SK-N-MC (cell line): ENCODE results near the gene DDX25.

ENCODE experiments used
- DNase-seq: peaks from one replicate; pipeline ENCODE4 v3.0.0-alpha.2; 2011; ENCODE audit warnings: low read depth, low spot score
- H3K27ac ChIP-seq: fragments of 200-600 bp; sonication (generic); 2 replicates; pipeline ENCODE4 v1.5.1; 2016; ENCODE audit warnings: mixed run types
- H3K36me3 ChIP-seq: fragments of 200-600 bp; sonication (generic); 2 replicates; pipeline ENCODE4 v1.6.1; 2017; ENCODE audit warnings: antibody characterized with exemption, low read length, mixed read lengths; ENCODE audit not compliant: insufficient read depth
- H3K4me3 ChIP-seq: fragments of 200-600 bp; sonication (generic); 2 replicates; pipeline ENCODE4 v1.5.1; 2016
- H3K9ac ChIP-seq: fragments of 200-600 bp; sonication (generic); 2 replicates; pipeline ENCODE4 v1.8.0; 2017; ENCODE audit warnings: mixed run types, mixed read lengths; ENCODE audit not compliant: insufficient read length
- H3K9me3 ChIP-seq: fragments of 200-600 bp; sonication (generic); 2 replicates; pipeline ENCODE4 v1.6.1; 2017; ENCODE audit warnings: low read depth, mild to moderate bottlenecking, antibody characterized with exemption, low read length, moderate library complexity, mixed read lengths
- EZH2 ChIP-seq: fragments of 200-600 bp; sonication (generic); IDR thresholded peaks from one replicate; pipeline ENCODE4 v1.6.1; 2017; ENCODE audit warnings: antibody characterized with exemption
- FOXP2 ChIP-seq: optimal IDR thresholded peaks from 2 replicates; pipeline ENCODE3; 2011; ENCODE audit warnings: mild to moderate bottlenecking, moderate library complexity; ENCODE audit not compliant: insufficient read depth; ENCODE audit errors: extremely low read length, control extremely low read depth
- POLR2AphosphoS5 ChIP-seq: IDR thresholded peaks from 2 replicates; pipeline ENCODE4 v1.6.1; 2012; ENCODE audit warnings: mild to moderate bottlenecking, low read depth, low read length, borderline replicate concordance

DDX25 gene

DNA sequence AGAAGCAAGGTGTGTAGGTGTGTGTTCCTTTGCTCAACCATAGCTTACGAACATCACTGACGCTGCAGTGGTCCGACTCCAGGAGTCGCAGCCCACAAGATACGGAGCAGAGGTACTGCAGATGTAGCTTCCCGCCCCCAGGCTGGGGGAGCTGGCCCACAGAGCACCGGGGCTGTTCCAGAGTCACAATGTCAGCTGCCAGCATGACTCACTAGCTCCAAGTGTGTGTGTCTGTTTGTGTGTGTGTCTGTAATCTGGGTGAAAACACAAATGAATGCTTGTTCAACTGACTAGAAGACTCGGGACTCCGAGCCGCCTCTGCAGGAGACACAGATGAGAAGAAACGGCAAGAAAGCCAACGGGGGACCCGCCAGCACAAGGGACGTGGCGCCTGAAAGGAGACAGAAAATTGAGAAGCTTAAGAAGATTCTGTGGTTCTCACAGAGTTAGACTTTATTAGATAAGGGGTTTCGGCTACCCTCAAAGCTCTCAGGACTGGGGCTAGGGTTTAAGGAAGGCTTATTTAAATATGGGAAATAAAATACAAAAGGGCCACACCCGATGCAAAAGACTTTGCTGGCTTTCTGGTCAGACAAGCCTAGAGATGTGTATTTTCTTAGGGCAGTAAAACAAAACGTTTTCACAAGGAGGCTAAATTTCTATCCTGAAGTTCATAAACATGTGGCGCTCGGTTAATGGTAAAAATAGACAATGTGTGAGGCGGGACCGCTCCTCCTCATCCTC lies 52.3 kb downstream of the DDX25 start:
- TF ChIP-seq POLR2AphosphoS5 (no peak), EZH2 (no peak), FOXP2 (no peak)
- DNase-seq, result no peak
- H3K27ac ChIP-seq, result no peak overlapping the region
- H3K9ac ChIP-seq, result no peak overlapping the region
- no peak overlapping the region for H3K4me3 ChIP-seq
- H3K9me3 ChIP-seq, result no peaks in the 10 kb centered on the region
- peaks cover 12% of the 10 kb centered on the region; the same call in 1 of the 2 replicates for H3K36me3 ChIP-seq

DNA sequence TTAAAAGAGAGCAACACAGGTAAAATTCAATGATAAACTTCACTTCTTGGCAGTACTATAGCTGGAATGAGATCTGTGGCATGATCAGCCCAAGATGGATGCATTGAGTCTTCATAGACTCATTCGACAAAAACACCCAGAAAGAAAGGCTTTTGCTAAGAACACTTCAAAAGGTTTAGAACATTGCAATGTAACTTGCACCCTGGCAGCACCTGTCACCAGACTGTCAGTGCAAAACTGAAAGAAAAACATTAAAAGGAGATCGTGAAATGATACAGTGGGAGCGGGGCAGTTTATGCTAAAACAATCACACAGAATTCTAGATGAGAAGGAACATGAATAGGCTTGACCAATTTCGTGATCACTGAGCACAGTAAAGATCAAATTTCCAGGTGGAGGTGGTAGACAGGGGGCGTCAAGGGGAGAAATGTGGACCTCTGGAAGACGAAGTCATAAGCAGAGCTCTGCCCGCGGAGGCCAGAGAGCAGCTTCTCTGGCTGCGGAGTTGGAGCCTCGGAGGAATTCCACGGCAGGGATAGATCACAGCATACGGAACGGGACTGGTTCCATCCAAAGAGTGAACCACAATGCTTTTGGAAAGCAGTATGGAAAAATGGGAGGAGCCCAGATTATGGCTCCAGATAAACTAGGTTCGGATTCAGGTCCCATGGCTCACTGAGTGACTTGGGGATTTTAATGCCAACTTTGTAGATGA lies 53.5 kb downstream of the DDX25 start:
- H3K4me3 ChIP-seq, result no peak overlapping the region
- peaks cover 24% of the 10 kb centered on the region for H3K36me3 ChIP-seq
- no peak for TF ChIP-seq FOXP2
- no peak for TF ChIP-seq POLR2AphosphoS5
- TF ChIP-seq EZH2, result no peak
- DNase-seq, result no peak
- H3K9me3 ChIP-seq, result no peaks in the 10 kb centered on the region
- H3K9ac ChIP-seq, result no peak overlapping the region
- no peak overlapping the region for H3K27ac ChIP-seq

DNA sequence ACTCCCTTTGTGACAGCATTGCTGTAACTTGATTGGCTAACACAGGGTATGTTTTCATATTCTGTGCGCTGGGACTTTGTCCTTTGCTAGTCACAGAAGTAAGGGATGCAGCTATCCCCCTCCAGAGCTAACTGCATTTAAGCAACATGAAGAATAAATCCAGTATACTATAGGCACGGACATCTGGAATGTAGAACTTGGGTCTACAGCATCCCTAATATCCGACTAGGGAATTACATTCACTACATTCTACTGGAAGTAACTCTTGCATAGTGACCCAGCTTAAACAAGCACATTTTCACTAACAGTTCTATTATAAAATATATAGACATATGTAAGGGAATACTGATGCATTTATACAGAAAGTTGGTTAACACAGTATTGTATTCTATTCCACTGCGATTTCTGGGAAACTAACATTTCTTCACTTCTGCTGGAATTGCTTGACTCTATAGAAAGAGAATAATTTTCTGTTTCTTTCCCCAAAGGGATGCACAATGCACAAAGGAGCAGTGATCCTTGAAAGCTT lies 54.6 kb downstream of the DDX25 start:
- Histone ChIP-seq H3K27ac (no peak overlapping the region), H3K36me3 (peaks cover 30% of the 10 kb centered on the region), H3K9ac (no peak overlapping the region), H3K4me3 (no peak overlapping the region), H3K9me3 (no peaks in the 10 kb centered on the region)
- no peak for DNase-seq
- TF ChIP-seq FOXP2 (no peak), EZH2 (no peak), POLR2AphosphoS5 (no peak)

DNA sequence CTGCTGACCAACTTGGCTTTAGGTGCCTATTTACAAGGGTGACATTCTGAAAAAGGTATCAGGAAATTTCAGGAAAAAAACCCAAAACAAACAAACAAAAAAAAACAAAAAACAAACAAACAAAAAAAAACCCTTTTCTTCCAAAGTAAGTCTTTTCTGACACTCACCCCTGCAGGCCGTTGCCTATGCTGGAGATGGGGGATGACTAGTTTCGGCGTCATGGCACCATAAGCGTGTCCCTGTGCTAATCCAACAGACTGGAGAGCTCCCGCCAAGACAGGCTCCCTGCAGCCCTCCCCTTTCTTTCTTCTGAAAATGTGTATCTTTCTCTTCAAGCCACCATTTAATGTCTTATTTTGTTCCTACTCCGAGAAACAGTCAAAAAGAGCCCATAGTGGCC lies 55.2 kb downstream of the DDX25 start:
- Histone ChIP-seq H3K9ac (no peak overlapping the region), H3K9me3 (no peaks in the 10 kb centered on the region), H3K36me3 (peaks cover 30% of the 10 kb centered on the region), H3K4me3 (no peak overlapping the region), H3K27ac (no peak overlapping the region)
- no peak for DNase-seq
- TF ChIP-seq FOXP2, result no peak

DNA sequence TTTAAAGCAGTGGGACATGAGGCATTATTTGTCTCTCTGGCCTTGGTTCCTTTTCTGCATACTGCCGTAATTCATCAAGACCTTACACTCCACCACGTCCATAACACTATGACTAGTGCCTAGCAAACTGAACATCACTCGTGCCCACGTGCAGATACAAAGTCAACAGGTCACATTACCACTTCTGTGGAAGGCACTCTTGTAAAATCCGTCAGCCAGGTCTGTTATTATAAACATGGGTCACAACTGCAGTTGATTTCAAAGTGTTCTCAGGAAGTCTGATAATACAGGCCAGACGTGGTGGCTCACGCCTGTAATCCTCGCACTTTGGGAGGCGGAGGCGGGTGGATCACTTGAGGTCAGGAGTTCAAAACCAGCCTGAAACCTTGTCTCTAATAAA lies 55.6 kb downstream of the DDX25 start:
- Histone ChIP-seq H3K9me3 (no peaks in the 10 kb centered on the region), H3K36me3 (peaks cover 30% of the 10 kb centered on the region), H3K27ac (no peak overlapping the region), H3K9ac (no peak overlapping the region), H3K4me3 (no peak overlapping the region)
- TF ChIP-seq FOXP2 (no peak), POLR2AphosphoS5 (no peak), EZH2 (no peak)
- no peak for DNase-seq

DNA sequence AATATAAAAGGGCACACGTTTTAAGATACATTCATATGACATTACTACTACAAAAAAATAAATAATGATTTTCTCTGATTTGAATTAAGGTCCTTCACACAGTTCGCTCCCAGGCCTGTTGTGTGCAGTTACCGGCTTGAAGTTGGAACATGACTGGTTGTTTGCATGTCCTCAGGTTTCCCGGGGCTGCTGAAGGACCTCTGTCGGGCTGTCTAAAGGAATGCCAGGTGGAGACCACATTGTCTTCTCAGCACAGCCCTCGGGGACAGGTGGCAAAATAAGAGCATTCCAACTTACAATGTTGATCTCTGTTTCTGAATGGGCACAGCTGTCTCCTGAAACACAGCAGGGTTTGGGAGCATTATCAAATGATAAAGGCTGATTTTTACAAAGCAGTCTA lies 56.5 kb downstream of the DDX25 start:
- Histone ChIP-seq H3K36me3 (peaks cover 30% of the 10 kb centered on the region), H3K4me3 (no peak overlapping the region), H3K9me3 (no peaks in the 10 kb centered on the region), H3K27ac (no peak overlapping the region), H3K9ac (no peak overlapping the region)
- DNase-seq, result no peak
- no peak for TF ChIP-seq FOXP2
- no peak for TF ChIP-seq EZH2
- TF ChIP-seq POLR2AphosphoS5, result no peak

DNA sequence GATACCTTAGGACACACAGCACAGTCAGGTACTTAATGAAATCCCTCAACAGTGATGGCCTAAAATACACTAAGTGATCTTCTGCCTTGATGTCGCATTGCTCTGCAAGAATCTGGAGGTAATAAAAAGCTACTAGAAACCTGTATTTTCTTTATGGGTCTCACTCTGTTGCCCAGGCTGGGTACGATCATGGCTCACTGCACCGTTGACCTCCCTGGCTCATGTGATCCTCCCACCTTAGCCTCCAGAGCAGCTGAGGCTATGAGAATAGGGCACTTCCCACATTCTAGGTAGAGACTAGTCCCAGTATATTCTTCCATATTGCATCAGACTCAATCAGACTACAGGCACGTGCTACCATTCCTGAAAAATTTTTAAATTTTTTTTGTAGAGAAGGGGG lies 63.2 kb downstream of the DDX25 start:
- no peak for TF ChIP-seq POLR2AphosphoS5
- no peak for DNase-seq
- H3K9me3 ChIP-seq, result no peaks in the 10 kb centered on the region
- no peak overlapping the region for H3K27ac ChIP-seq
- peaks cover 8% of the 10 kb centered on the region for H3K36me3 ChIP-seq
- H3K4me3 ChIP-seq, result no peak overlapping the region
- no peak overlapping the region for H3K9ac ChIP-seq

DNA sequence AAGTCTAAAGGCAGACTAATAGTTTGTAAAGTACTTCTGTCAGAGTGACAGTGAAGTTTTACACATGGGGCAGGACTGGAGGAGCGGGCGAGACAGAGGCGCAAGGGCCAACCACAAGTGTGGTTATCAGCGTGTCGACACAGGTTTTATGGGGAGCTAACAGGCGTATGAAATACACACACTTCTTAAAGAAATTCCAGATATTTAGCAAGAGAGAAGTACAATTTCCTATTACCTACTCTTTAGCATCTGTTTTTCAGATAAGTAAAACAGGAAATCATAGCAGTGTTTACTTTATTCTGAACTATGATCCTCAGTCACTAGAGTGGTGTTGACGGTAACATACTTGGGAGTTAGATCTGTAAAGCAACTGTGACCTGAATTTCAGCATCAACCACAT lies 64.0 kb downstream of the DDX25 start:
- TF ChIP-seq POLR2AphosphoS5, result no peak
- Histone ChIP-seq H3K9ac (no peak overlapping the region), H3K9me3 (no peaks in the 10 kb centered on the region), H3K4me3 (no peak overlapping the region), H3K27ac (no peak overlapping the region), H3K36me3 (peaks cover 2% of the 10 kb centered on the region)
- DNase-seq, result no peak

DNA sequence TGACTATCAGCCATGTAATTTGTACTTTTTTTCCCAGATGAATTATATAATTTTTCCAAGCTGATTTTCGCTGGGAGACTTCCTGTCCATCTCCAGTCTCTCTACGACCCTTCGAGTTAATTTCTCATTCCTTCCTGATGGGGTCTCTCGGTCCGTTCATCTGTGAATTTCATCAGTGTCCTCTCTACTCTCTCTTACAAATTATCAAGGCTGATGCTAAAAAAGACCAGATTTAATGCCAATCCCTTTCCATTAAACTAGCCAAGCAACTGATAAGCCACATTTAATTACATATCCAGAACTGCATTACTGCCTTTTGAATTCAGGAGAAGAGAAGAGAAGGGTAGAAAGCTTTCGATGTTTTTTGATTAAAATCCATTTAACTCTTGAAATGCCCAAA lies 67.3 kb downstream of the DDX25 start:
- Histone ChIP-seq H3K9ac (no peak overlapping the region), H3K36me3 (no peaks in the 10 kb centered on the region), H3K27ac (no peak overlapping the region), H3K4me3 (no peak overlapping the region), H3K9me3 (no peaks in the 10 kb centered on the region)
- TF ChIP-seq EZH2 (no peak), FOXP2 (no peak), POLR2AphosphoS5 (no peak)
- no peak for DNase-seq
